H1 (cell line): Measurements from ENCODE around the gene MST1R. TPM values are rescaled to one million over a fixed set of nuclear protein-coding genes. Genes with fewer than 3 reads are reported as not detected.
A peak's percentile ranks its signal among the peaks of the same experiment; 100 is the strongest.

Experiments
- CTCF ChIA-PET: fragments of 300-600 bp; sonication (Branson Sonifier 250); formaldehyde crosslinking; loops from one replicate; lab custom pipeline; 2021; ENCODE audit not compliant: partially characterized antibody; lab: Charles Lee
- POLR2A ChIA-PET: fragments of 300-600 bp; sonication (Branson Sonifier 250); formaldehyde crosslinking; loops from one replicate; lab custom pipeline; 2021; ENCODE audit warnings: inconsistent platforms; ENCODE audit not compliant: partially characterized antibody; lab: Charles Lee
- DNase-seq, 2 experiments: peaks; one replicate each; pipeline versions ENCODE4 v3.0.0 to v3.0.0-alpha.2; 2010 to 2022; ENCODE audit warnings: low spot score in 2 of 2, low read depth in 1 of 2, mixed read lengths in 1 of 2
- FAIRE-seq: peaks from 2 replicates; lab custom pipeline; 2011; peaks lifted over from hg19 to GRCh38; lab: Jason Lieb, UNC
- H2AFZ ChIP-seq: 2 replicates; pipeline ENCODE4 v1.8.1; 2012; ENCODE audit warnings: low read length, inconsistent platforms
- H2AK5ac ChIP-seq: 2 replicates; pipeline ENCODE4 v1.6.1; 2013; ENCODE audit warnings: low read depth, low read length
- H2BK120ac ChIP-seq: replicated peaks from 2 replicates; pipeline ENCODE3; 2013; ENCODE audit warnings: low read depth, low read length, inconsistent platforms
- H2BK12ac ChIP-seq: 2 replicates; pipeline ENCODE4 v1.6.1; 2013; ENCODE audit warnings: low read depth, low read length
- H2BK15ac ChIP-seq: 2 replicates; pipeline ENCODE4 v1.6.1; 2013; ENCODE audit warnings: low read length
- H2BK20ac ChIP-seq: 2 replicates; pipeline ENCODE4 v1.6.1; 2013; ENCODE audit warnings: low read length
- H2BK5ac ChIP-seq: 2 replicates; pipeline ENCODE4 v1.6.1; 2013; ENCODE audit warnings: low read depth, low read length
- H3K14ac ChIP-seq: 2 replicates; pipeline ENCODE4 v1.6.1; 2013; ENCODE audit warnings: inconsistent platforms; ENCODE audit not compliant: insufficient read length
- H3K18ac ChIP-seq: 2 replicates; pipeline ENCODE4 v1.6.1; 2013; ENCODE audit warnings: low read length; ENCODE audit errors: extremely low read depth
- H3K23ac ChIP-seq: 2 replicates; pipeline ENCODE4 v1.6.1; 2013; ENCODE audit warnings: inconsistent platforms; ENCODE audit not compliant: insufficient read length
- H3K23me2 ChIP-seq: 2 replicates; pipeline ENCODE4 v1.6.1; 2013; ENCODE audit warnings: low read depth, low read length
- H3K27ac ChIP-seq: 2 replicates; pipeline ENCODE4 v1.6.1; 2011; ENCODE audit warnings: low read depth, low read length, inconsistent platforms
- H3K27me3 ChIP-seq, 4 experiments: replicated peaks in 1 of 4; 1 replicate in 1 of 4; 2 replicates in 3 of 4; pipeline versions ENCODE4 v1.6.1 to v1.8.1; 2011 to 2013; ENCODE audit warnings: low read length in 3 of 4, mild to moderate bottlenecking in 3 of 4, inconsistent platforms in 2 of 4, mixed read lengths in 2 of 4, moderate library complexity in 1 of 4; ENCODE audit not compliant: control insufficient read depth in 3 of 4, insufficient read depth in 3 of 4; ENCODE audit errors: extremely low read depth in 1 of 4
- H3K36me3 ChIP-seq, 4 experiments: 2 replicates each; pipeline versions ENCODE4 v1.6.1 to v1.8.1; 2011 to 2013; ENCODE audit warnings: mild to moderate bottlenecking in 4 of 4, low read length in 3 of 4, moderate library complexity in 2 of 4, control low read depth in 1 of 4, inconsistent platforms in 1 of 4; ENCODE audit not compliant: insufficient read depth in 4 of 4, control insufficient read depth in 2 of 4
- H3K4ac ChIP-seq: replicated peaks from 2 replicates; pipeline ENCODE3; 2013; ENCODE audit warnings: low read length, low read depth, mixed read lengths, inconsistent platforms; ENCODE audit not compliant: insufficient read length
- H3K4me1 ChIP-seq, 4 experiments: replicated peaks in 1 of 4; 1 replicate in 1 of 4; 2 replicates in 3 of 4; pipeline versions ENCODE4 v1.6.1 to v1.8.1; 2011 to 2013; ENCODE audit warnings: low read length in 3 of 4, inconsistent platforms in 2 of 4, mixed read lengths in 1 of 4; ENCODE audit not compliant: insufficient read depth in 4 of 4, control insufficient read depth in 3 of 4
- H3K4me2 ChIP-seq, 2 experiments: 2 replicates each; pipeline versions ENCODE4 v1.6.1 to v1.8.1; 2011 to 2013; ENCODE audit warnings: low read depth in 2 of 2, low read length in 2 of 2, control low read depth in 1 of 2, inconsistent platforms in 1 of 2, mild to moderate bottlenecking in 1 of 2; ENCODE audit not compliant: insufficient read depth in 1 of 2
- H3K4me3 ChIP-seq, 4 experiments: fragments of 200-600, 300-600 bp in 1 of 4; sonication (generic), shearing (Covaris generic), sonication (Bioruptor Twin) in 1 of 4; 2 replicates each; pipeline versions ENCODE4 v1.5.1 to v1.8.1; 2011 to 2016; ENCODE audit warnings: low read length in 4 of 4, low read depth in 3 of 4, control low read depth in 2 of 4, inconsistent platforms in 2 of 4, mild to moderate bottlenecking in 2 of 4, mixed read lengths in 1 of 4, moderate library complexity in 1 of 4; ENCODE audit not compliant: insufficient read depth in 2 of 4; ENCODE audit errors: extremely low read depth in 1 of 4
- H3K56ac ChIP-seq: replicated peaks from 2 replicates; pipeline ENCODE3; 2013; ENCODE audit warnings: low read depth, mild to moderate bottlenecking, mixed read lengths, low read length, inconsistent platforms; ENCODE audit not compliant: insufficient read length
- H3K79me1 ChIP-seq: 2 replicates; pipeline ENCODE4 v1.6.1; 2013; ENCODE audit warnings: low read depth, low read length, control low read depth
- H3K79me2 ChIP-seq, 2 experiments: 2 replicates each; pipeline versions ENCODE4 v1.6.1 to v1.8.1; 2012 to 2013; ENCODE audit warnings: low read length in 2 of 2, mild to moderate bottlenecking in 2 of 2, inconsistent platforms in 1 of 2; ENCODE audit not compliant: insufficient read depth in 2 of 2, control insufficient read depth in 1 of 2
- H3K9ac ChIP-seq, 4 experiments: replicated peaks in 1 of 4; 1 replicate in 1 of 4; 2 replicates in 3 of 4; pipeline versions ENCODE4 v1.6.1 to v1.8.1; 2011 to 2013; ENCODE audit warnings: low read depth in 3 of 4, low read length in 3 of 4, control low read depth in 2 of 4, mild to moderate bottlenecking in 2 of 4, moderate library complexity in 2 of 4, inconsistent platforms in 1 of 4; ENCODE audit errors: extremely low read depth in 1 of 4
- H3K9me3 ChIP-seq, 2 experiments: 2 replicates each; pipeline versions ENCODE4 v1.6.1 to v1.8.1; 2012 to 2013; ENCODE audit warnings: mild to moderate bottlenecking in 2 of 2, moderate library complexity in 2 of 2, control low read depth in 1 of 2, inconsistent platforms in 1 of 2, low read depth in 1 of 2, low read length in 1 of 2, mixed read lengths in 1 of 2; ENCODE audit not compliant: insufficient read depth in 2 of 2
- H4K20me1 ChIP-seq, 2 experiments: replicated peaks in 1 of 2; 2 replicates each; pipeline versions ENCODE3 to v1.8.1; 2011 to 2013; ENCODE audit warnings: inconsistent platforms in 2 of 2, low read length in 2 of 2, mild to moderate bottlenecking in 1 of 2; ENCODE audit not compliant: insufficient read depth in 2 of 2, control insufficient read depth in 1 of 2
- H4K5ac ChIP-seq: 2 replicates; pipeline ENCODE4 v1.6.1; 2013; ENCODE audit warnings: low read length, low read depth, mixed read lengths, inconsistent platforms; ENCODE audit not compliant: insufficient read length
- H4K8ac ChIP-seq: 2 replicates; pipeline ENCODE4 v1.8.0; 2013; ENCODE audit warnings: mild to moderate bottlenecking, moderate library complexity, low read length, inconsistent platforms; ENCODE audit not compliant: insufficient read depth; ENCODE audit errors: extremely low read depth
- H4K91ac ChIP-seq: replicated peaks from 2 replicates; pipeline ENCODE3; 2013; ENCODE audit warnings: low read length, mixed read lengths, inconsistent platforms; ENCODE audit not compliant: insufficient read length
- CEBPB ChIP-seq: IDR thresholded peaks from 2 replicates; pipeline ENCODE4 v1.6.1; 2012; ENCODE audit warnings: low read depth, low read length
- EGR1 ChIP-seq: IDR thresholded peaks from 2 replicates; pipeline ENCODE4 v1.6.1; 2011; ENCODE audit warnings: low read depth, low read length, borderline replicate concordance
- FOSL1 ChIP-seq: IDR thresholded peaks from 2 replicates; pipeline ENCODE4 v1.6.1; 2011; ENCODE audit warnings: mild to moderate bottlenecking, low read depth, low read length, moderate library complexity; ENCODE audit not compliant: insufficient read depth
- MAFK ChIP-seq: IDR thresholded peaks from 2 replicates; pipeline ENCODE4 v1.6.1; 2012; ENCODE audit warnings: low read depth, mild to moderate bottlenecking, improper control_type of control experiment, low read length
- RXRA ChIP-seq: IDR thresholded peaks from 2 replicates; pipeline ENCODE4 v1.6.1; 2011; ENCODE audit warnings: low read depth, mild to moderate bottlenecking, low read length, moderate library complexity; ENCODE audit not compliant: insufficient read depth
- SIRT6 ChIP-seq: IDR thresholded peaks from one replicate; pipeline ENCODE4 v1.7.1; 2012; ENCODE audit warnings: low read length, inconsistent platforms
- SP2 ChIP-seq: IDR thresholded peaks from 2 replicates; pipeline ENCODE4 v1.6.1; 2012; ENCODE audit warnings: mild to moderate bottlenecking, low read length, inconsistent platforms
- YY1 ChIP-seq: IDR thresholded peaks from 2 replicates; pipeline ENCODE4 v1.6.1; 2011; ENCODE audit warnings: low read depth, mild to moderate bottlenecking, low read length
- WGBS, 2 experiments: shearing (Covaris generic) in 1 of 2; methylation state at CpG; one replicate each; pipeline versions ENCODE4 v1.1.6 to v1.1.7; 2013 to 2015; ENCODE audit warnings: low lambda C conversion rate in 2 of 2, mixed read lengths in 2 of 2, inconsistent platforms in 1 of 2, low coverage in 1 of 2, missing lambda C conversion rate in 1 of 2; ENCODE audit not compliant: insufficient replicate concordance in 2 of 2, insufficient coverage in 1 of 2, insufficient read length in 1 of 2; ENCODE audit errors: extremely low coverage in 1 of 2, missing lambda C conversion rate in 1 of 2; 5-methylcytosine and 5-hydroxymethylcytosine counted together
- polyA plus RNA-seq, 7 experiments: library from polyadenylated mRNA; depleted of rRNA in 3 of 7; stranded (reverse) in 5 of 7; unstranded in 2 of 7; fragments of >200 nt in 5 of 7; fragments of 200-250 nt in 2 of 7; gene quantifications; 1 replicate in 5 of 7; 2 replicates in 1 of 7; 4 replicates in 1 of 7; pipeline versions ENCODE4 v1.2.1 to v1.2.3, GENCODE V29; 2011 to 2013; ENCODE audit warnings: missing spikeins in 2 of 7, mixed read lengths in 2 of 7
- total RNA-seq: library from RNA; stranded (reverse); fragmentation: NEBNext Ultra II Directional; extraction: Animal tissue kit (Norgen Biotek cat#: 25700); gene quantifications from 2 replicates; pipeline ENCODE4 v1.2.1, GENCODE V29; 2021

Gene MST1R
- total and polyA plus RNA-seq, 2 of the 8 experiments (the other 6 are each of a cell fraction or from before 2014, with no cell fraction given) = 4.8 to 7.6 TPM

- 89% methylated on average over 3 of the region's 3 CpGs; no CpG with 5 or more reads in 1 of the 2 experiments for WGBS, 2 experiments
- H4K20me1 ChIP-seq = peaks cover 2% of the 10 kb centered on the region in 2 experiments
- no peak overlapping the region for H2AK5ac ChIP-seq
- H3K4me2 ChIP-seq = no peak overlapping the region
- H3K23ac ChIP-seq = no peak overlapping the region
- no peak overlapping the region for H2BK12ac ChIP-seq
- no peak overlapping the region for H2BK5ac ChIP-seq
- peaks cover 0 to 4% (median 0%) of the 10 kb centered on the region in 4 experiments; a peak in 1 of 7 replicates for H3K4me1 ChIP-seq
- TF ChIP-seq EGR1 = no peak
- no peak for TF ChIP-seq SIRT6
- TF ChIP-seq MAFK = peak; percentile 13; the same call in 1 of the 2 replicates
- no peak for TF ChIP-seq FOSL1
- no peak for TF ChIP-seq YY1
- no peak for TF ChIP-seq SP2
- TF ChIP-seq CEBPB = no peak
- no peak for TF ChIP-seq RXRA
- H4K5ac ChIP-seq = no peak overlapping the region
- no peak overlapping the region for H3K14ac ChIP-seq
- ChIA-PET POLR2A (interaction anchor here (0.6 kb wide), 2 partner anchors 9 to 183 kb away, joined by 3 read pairs; no protein-coding TSS in a partner anchor), CTCF (interaction anchor here (0.7 to 1.6 kb wide), 2 partner anchors 21 to 31 kb away, joined by 3 to 4 read pairs; no protein-coding TSS in a partner anchor)
- no peak overlapping the region for H3K56ac ChIP-seq
- H3K79me2 ChIP-seq = peaks cover 10 to 17% of the 10 kb centered on the region in 2 experiments
- no peak overlapping the region for H3K4me3 ChIP-seq
- H3K79me1 ChIP-seq = peaks cover 5% of the 10 kb centered on the region; the same call in 1 of the 2 replicates
- H3K27ac ChIP-seq = no peak overlapping the region
- no peaks in the 10 kb centered on the region for H3K27me3 ChIP-seq
- FAIRE-seq (no peak), DNase-seq (no peak)
- H3K9me3 ChIP-seq = no peaks in the 10 kb centered on the region
- H3K36me3 ChIP-seq = no peaks in the 10 kb centered on the region
- H4K91ac ChIP-seq = no peak overlapping the region
- no peak overlapping the region for H2AFZ ChIP-seq
- H2BK20ac ChIP-seq = no peak overlapping the region
- no peak overlapping the region for H3K4ac ChIP-seq
- no peak overlapping the region for H3K18ac ChIP-seq
- H3K23me2 ChIP-seq = no peaks in the 10 kb centered on the region
- H2BK15ac ChIP-seq = no peak overlapping the region
- no peak overlapping the region for H4K8ac ChIP-seq
- no peak overlapping the region for H3K9ac ChIP-seq
- H2BK120ac ChIP-seq = no peak overlapping the region
Measured at GRCh38 chr3:49937090-49937489, 33.4 kb upstream of the MST1R start.
